GM12873 (cell line): Measurements from ENCODE around the gene CPNE6.

Experiments
- CTCF ChIP-seq: IDR thresholded peaks from 2 replicates; pipeline ENCODE4 v1.5.1; 2012; ENCODE audit warnings: low read depth, mild to moderate bottlenecking, moderate library complexity, low read length, control low read depth; ENCODE audit not compliant: insufficient read depth; ENCODE audit errors: missing control alignments

The CPNE6 gene

GRCh38 chr14:24106672-24107271 is 35.4 kb downstream of the CPNE6 start:
- TF ChIP-seq CTCF: no peak

GRCh38 chr14:24108336-24108874 is 37.0 kb downstream of the CPNE6 start:
- TF ChIP-seq CTCF: no peak

- TF ChIP-seq CTCF: no peak
Measured at GRCh38 chr14:24110060-24110459, 38.7 kb downstream of the CPNE6 start.

- TF ChIP-seq CTCF: no peak
Measured at GRCh38 chr14:24110523-24110922, 39.2 kb downstream of the CPNE6 start.

GRCh38 chr14:24113379-24113800 is 42.0 kb downstream of the CPNE6 start:
- TF ChIP-seq CTCF: no peak

GRCh38 chr14:24113801-24114531 is 42.6 kb downstream of the CPNE6 start:
- TF ChIP-seq CTCF: no peak

- TF ChIP-seq CTCF: no peak
Measured at GRCh38 chr14:24114532-24115421, 43.4 kb downstream of the CPNE6 start, which contains the start of the genes DCAF11 and NRL. Gene DCAF11, plus strand, starts transcription at chr14:24114777. Its CDS starts 818 bp downstream, at chr14:24115595. Gene NRL, minus strand, starts transcription at chr14:24114949. Its CDS starts 32,101 bp downstream, at chr14:24082848.
